PC-9 (cell line): ENCODE data around the gene TBC1D8B.

ENCODE experiments used
- EZH2 ChIP-seq: fragments of 200-600 bp; sonication (generic); IDR thresholded peaks from 2 replicates; pipeline ENCODE4 v1.8.0; 2017; ENCODE audit warnings: antibody characterized with exemption, low read depth
- TF ChIP-seq, protein P1 (sequence below): fragments of 200-600 bp; sonication (generic); conservative IDR thresholded peaks from 2 replicates; pipeline ENCODE4 v1.6.1; 2017; ENCODE audit warnings: mixed run types, antibody characterized with exemption, mild to moderate bottlenecking, moderate library complexity

DNA sequence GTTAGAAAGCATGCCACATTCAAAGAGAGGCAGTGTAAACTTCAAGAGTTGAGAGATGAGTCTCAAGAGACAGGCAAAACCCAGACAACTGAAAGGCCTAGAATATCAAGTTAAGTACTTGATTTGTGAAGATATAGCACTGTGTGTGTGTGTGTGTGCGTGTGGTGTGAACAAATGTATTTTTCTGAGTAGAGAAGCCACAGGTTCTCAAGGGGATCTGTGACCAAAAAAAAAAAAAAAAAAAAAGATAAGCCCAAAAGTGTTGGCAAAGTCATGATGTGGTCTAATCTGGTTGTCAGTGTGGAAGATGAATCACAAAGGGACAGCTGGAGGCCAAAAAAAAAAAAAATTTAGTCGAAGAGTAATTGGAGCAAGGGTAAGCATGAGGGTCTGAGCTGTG lies 96.8 kb downstream of the TBC1D8B start:
- TF ChIP-seq EZH2 = no peak
- TF ChIP-seq, protein P1, sequence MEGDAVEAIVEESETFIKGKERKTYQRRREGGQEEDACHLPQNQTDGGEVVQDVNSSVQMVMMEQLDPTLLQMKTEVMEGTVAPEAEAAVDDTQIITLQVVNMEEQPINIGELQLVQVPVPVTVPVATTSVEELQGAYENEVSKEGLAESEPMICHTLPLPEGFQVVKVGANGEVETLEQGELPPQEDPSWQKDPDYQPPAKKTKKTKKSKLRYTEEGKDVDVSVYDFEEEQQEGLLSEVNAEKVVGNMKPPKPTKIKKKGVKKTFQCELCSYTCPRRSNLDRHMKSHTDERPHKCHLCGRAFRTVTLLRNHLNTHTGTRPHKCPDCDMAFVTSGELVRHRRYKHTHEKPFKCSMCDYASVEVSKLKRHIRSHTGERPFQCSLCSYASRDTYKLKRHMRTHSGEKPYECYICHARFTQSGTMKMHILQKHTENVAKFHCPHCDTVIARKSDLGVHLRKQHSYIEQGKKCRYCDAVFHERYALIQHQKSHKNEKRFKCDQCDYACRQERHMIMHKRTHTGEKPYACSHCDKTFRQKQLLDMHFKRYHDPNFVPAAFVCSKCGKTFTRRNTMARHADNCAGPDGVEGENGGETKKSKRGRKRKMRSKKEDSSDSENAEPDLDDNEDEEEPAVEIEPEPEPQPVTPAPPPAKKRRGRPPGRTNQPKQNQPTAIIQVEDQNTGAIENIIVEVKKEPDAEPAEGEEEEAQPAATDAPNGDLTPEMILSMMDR = no peak
